ENCODE data around the gene CASZ1. TPM values are rescaled to one million over a fixed set of nuclear protein-coding genes. Genes with fewer than 3 reads are reported as not detected.

The CASZ1 gene
- total RNA-seq, 1 experiment from 2014 or later: 27.8 TPM

GRCh38 chr1:10643607-10644306 lies 152.7 kb downstream of the CASZ1 start:
- H3K36me3 ChIP-seq (ENCODE audit: control insufficient read depth, insufficient read depth, low read length): no peaks in the 10 kb centered on the region
- BruUV-seq (replicated peaks): no TSS peak
- TF ChIP-seq CTCF (IDR thresholded peaks at IDR 0.05) (no peak), POLR2AphosphoS5 (IDR thresholded peaks at IDR 0.05; ENCODE audit: low read depth, low read length) (no peak), SIN3A (IDR thresholded peaks at IDR 0.05; ENCODE audit: borderline replicate concordance, insufficient read depth, low read depth, low read length) (no peak)
- no peak overlapping the region for H3K4me3 ChIP-seq (ENCODE audit: low read depth in 2 of 2, low read length in 2 of 2)
- intact Hi-C loops (cut with micrococcal nuclease; ENCODE audit: unreplicated experiment): no loop called here
- H3K4me1 ChIP-seq (ENCODE audit: control insufficient read depth, insufficient read depth, low read length): 0 out of 2 replicates have a peak, but pooled peaks cover 3% of the 10 kb centered on the region
- ATAC-seq (no peak), DNase-seq (ENCODE audit: low read depth, low spot score) (no peak)
- POLR2A ChIA-PET: no interaction called here
- H3K9me3 ChIP-seq (ENCODE audit: control insufficient read depth, insufficient read depth, low read depth, low read length): no peaks in the 10 kb centered on the region
- CTCF ChIA-PET: no interaction called here
- in situ Hi-C loops (cut with HindIII; ENCODE audit: low pct_unique_long_range_greater_than_20kb, low sequenced_read_pairs): no loop called here
- no peaks in the 10 kb centered on the region for H3K27me3 ChIP-seq (ENCODE audit: control insufficient read depth, insufficient read depth, low read length)
- H3K27ac ChIP-seq (ENCODE audit: low read length): no peak overlapping the region

- ChIA-PET POLR2A (no interaction called here), CTCF (no interaction called here)
- Histone ChIP-seq H3K9me3 (ENCODE audit: control insufficient read depth, insufficient read depth, low read depth, low read length) (no peaks in the 10 kb centered on the region), H3K27me3 (ENCODE audit: control insufficient read depth, insufficient read depth, low read length) (no peaks in the 10 kb centered on the region), H3K27ac (ENCODE audit: low read length) (no peak overlapping the region), H3K36me3 (ENCODE audit: control insufficient read depth, insufficient read depth, low read length) (no peaks in the 10 kb centered on the region), H3K4me1 (ENCODE audit: control insufficient read depth, insufficient read depth, low read length) (0 out of 2 replicates have a peak, but pooled peaks cover 3% of the 10 kb centered on the region), H3K4me3 (ENCODE audit: low read depth in 2 of 2, low read length in 2 of 2) (no peak overlapping the region)
- BruUV-seq (replicated peaks): no TSS peak
- in situ Hi-C loops (cut with HindIII; ENCODE audit: low pct_unique_long_range_greater_than_20kb, low sequenced_read_pairs): no loop called here
- no peak for ATAC-seq
- TF ChIP-seq CTCF (IDR thresholded peaks at IDR 0.05) (no peak), POLR2AphosphoS5 (IDR thresholded peaks at IDR 0.05; ENCODE audit: low read depth, low read length) (no peak), SIN3A (IDR thresholded peaks at IDR 0.05; ENCODE audit: borderline replicate concordance, insufficient read depth, low read depth, low read length) (no peak), TCF7L2 (IDR thresholded peaks at IDR 0.05; ENCODE audit: low read depth, low read length) (no peak), REST (IDR thresholded peaks at IDR 0.05; ENCODE audit: insufficient read depth in 1 of 2, low read depth in 2 of 2, low read length in 1 of 2) (no peak)
- no peak for DNase-seq (ENCODE audit: low read depth, low spot score)
- intact Hi-C loops (cut with micrococcal nuclease; ENCODE audit: unreplicated experiment): no loop called here
Observed at GRCh38 chr1:10642403-10643080, 153.9 kb downstream of the CASZ1 start.

All from Panc1 (cell line).